GM21737 (cell line): ENCODE measurements around the gene RPS16.

Experiments
- ATAC-seq: cut with Tn5 transposase; IDR thresholded peaks from one replicate; pipeline ENCODE4 v1.9.1; 2021; ENCODE audit warnings: mild to moderate bottlenecking, moderate library complexity; ENCODE audit not compliant: unreplicated experiment

RPS16 gene

DNA sequence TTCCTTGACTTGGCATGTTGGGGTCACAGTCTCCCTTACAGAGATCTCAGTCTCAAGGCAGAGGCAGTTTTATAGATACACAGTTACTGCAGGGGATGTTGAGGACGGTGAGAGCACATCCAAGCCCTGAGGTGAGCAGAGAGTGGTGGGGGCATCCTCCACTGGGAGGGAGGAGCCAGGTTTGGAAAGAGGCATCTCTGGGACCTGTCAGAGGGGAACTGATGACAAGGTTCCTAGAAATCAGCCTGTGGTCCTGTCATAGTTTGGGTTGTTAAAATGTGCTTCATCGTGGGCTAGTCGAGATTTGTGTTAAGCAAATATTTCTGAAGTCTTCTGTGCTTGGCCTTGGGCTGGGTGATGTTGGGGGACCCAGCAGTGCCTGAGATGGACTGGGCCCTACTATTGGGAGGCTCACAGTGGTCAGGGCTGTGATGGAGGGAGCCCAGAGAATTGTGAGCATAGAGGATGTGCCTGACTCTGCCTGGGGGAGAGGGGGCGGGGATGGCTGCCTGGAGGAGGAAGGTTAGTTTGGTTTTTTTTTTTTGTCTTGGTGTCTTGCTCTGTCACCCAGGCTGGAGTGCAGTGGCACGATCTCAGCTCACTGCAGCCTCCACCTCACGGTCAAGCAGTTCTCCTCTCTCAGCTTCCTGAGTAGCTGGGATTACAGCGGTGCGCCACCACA lies 13.5 kb upstream of the RPS16 start:
- ATAC-seq: no peak

- no peak for ATAC-seq
Measured at GRCh38 chr19:39448271-39448670, 12.5 kb upstream of the RPS16 start.

- no peak for ATAC-seq
Measured at GRCh38 chr19:39446365-39447084, 10.8 kb upstream of the RPS16 start.

DNA sequence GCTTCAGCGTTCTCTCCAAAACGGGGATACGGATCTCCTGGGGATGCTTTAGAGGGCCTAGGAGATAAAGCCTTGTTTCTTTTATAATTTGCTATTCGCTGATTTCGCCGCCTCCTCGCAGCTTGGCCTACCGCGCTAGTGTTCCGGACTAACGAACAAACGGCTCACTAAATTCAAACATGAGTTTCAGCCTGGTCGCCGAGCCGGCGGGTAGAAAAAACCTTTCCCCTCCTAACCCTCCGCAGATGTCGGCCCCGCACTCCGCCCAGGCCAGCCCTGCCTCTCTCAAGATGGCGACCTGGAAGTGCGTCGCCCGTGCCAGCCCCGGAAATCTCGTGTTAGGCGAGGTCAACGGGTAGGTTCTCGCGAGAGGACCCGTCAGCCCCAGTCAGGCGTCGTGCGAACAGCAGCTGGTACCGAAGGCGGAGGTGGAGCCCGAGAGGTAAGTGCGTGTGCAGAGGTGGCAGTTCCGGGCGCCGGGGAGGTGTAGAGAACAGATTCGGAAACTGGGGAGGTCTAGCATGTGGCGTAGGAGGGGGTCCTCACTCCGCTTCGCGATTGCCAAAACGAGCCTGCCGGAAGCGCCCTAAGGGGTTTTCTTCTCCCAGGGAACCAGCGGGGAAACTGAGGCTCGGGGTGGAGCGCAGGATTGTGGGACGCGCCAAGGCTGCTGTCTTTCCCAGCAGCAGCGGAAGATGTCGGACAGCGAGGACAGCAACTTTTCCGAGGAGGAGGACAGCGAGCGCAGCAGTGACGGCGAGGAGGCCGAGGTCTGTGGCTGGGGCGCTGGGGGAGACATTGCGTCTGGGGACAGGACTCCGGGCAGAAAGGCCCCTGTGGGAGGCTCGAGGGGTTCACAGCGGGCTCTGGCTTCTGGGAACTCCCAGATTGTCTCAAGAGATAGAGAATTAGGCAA lies 9.7 kb upstream of the RPS16 start, which contains the start of gene SUPT5H:
SUPT5H (plus strand) TSS at position 387 of the 916 bp plus-strand sequence; CDS start at position 696, 309 bp downstream.
- peak; percentile 77 for ATAC-seq

- ATAC-seq: no peak
Measured at GRCh38 chr19:39444598-39445195, 8.9 kb upstream of the RPS16 start.

- no peak for ATAC-seq
Measured at GRCh38 chr19:39438270-39438934, 2.7 kb upstream of the RPS16 start.

DNA sequence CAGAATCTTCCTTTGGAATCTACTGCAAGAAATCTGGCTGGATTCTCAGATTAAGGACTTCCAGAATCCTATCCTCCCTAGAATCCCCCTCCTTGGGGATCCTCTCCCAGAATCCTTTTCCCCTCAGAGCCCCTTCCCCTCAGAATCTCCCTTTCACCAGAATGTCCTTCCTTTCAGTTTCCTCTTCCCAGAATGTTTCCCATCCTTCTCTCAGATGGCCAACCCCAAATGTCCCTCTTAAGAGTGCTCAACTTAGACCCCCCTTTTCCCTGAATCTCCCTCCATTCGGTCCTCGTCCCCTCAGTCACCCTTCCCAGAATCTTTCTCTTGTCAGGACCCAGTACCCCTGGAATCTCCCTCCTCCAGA lies 584 bp upstream of the RPS16 start:
- ATAC-seq: no peak

GRCh38 chr19:39434123-39435076 lies 1.3 kb downstream of the RPS16 start:
- no peak for ATAC-seq

- no peak for ATAC-seq
Measured at GRCh38 chr19:39433480-39434079, 2.2 kb downstream of the RPS16 start.

GRCh38 chr19:39432677-39433025 lies 3.1 kb downstream of the RPS16 start:
- no peak for ATAC-seq

GRCh38 chr19:39430675-39431593 lies 4.8 kb downstream of the RPS16 start:
- no peak for ATAC-seq

GRCh38 chr19:39428283-39429112 lies 7.3 kb downstream of the RPS16 start:
- no peak for ATAC-seq

GRCh38 chr19:39427707-39428106 lies 8.0 kb downstream of the RPS16 start:
- ATAC-seq: no peak

- ATAC-seq: no peak
Measured at GRCh38 chr19:39426170-39426569, 9.6 kb downstream of the RPS16 start.

DNA sequence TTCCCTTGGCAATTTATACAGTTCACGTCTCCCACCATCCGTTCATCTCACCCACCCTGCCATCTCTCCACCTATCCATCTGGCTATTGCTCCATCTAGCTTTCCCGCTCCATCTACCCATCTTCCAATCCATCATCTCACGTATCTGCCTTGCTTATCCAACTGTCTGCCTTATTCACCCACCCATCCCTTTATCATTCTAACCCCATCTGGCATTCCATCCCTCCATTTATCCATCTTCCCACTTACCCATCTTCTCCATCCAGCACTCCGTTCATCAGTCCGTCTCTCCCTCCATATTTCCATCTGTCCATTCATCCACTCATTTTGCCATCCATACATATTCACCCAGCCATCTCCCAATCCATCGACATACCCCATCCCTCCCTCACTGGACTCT lies 10.0 kb downstream of the RPS16 start:
- ATAC-seq: no peak

GRCh38 chr19:39424934-39425333 lies 10.8 kb downstream of the RPS16 start:
- ATAC-seq: no peak
